Fibroblast of lung (primary cell): Measurements from ENCODE around the gene ETF1. TPM values are rescaled to one million over a fixed set of nuclear protein-coding genes. Genes with fewer than 3 reads are reported as not detected.

Experiments used
- DNase-seq, 2 donors: peaks; one replicate each; pipeline versions ENCODE4 v3.0.0 to v3.0.0-alpha.2; 2010; ENCODE audit warnings: low read depth in 2 of 2
- H2AFZ ChIP-seq: 2 replicates; pipeline ENCODE4 v1.5.1; 2012; ENCODE audit warnings: low read length, control low read depth, inconsistent platforms
- H3K27ac ChIP-seq: 2 replicates; pipeline ENCODE4 v1.5.1; 2011; ENCODE audit warnings: low read length, control low read depth; ENCODE audit not compliant: insufficient read depth
- H3K27me3 ChIP-seq: 2 replicates; pipeline ENCODE4 v1.5.1; 2011; ENCODE audit warnings: mild to moderate bottlenecking, low read length; ENCODE audit not compliant: control insufficient read depth, insufficient read depth
- H3K36me3 ChIP-seq: 2 replicates; pipeline ENCODE4 v1.5.1; 2011; ENCODE audit warnings: low read length; ENCODE audit not compliant: control insufficient read depth, insufficient read depth
- H3K4me1 ChIP-seq: 2 replicates; pipeline ENCODE4 v1.5.1; 2011; ENCODE audit warnings: low read length; ENCODE audit not compliant: control insufficient read depth, insufficient read depth; ENCODE audit errors: extremely low read depth
- H3K4me2 ChIP-seq: 2 replicates; pipeline ENCODE4 v1.5.1; 2011; ENCODE audit warnings: low read length, control low read depth; ENCODE audit not compliant: insufficient read depth; ENCODE audit errors: extremely low read depth
- H3K4me3 ChIP-seq, 4 experiments: fragments of 200-600 bp in 1 of 4; sonication (generic) in 1 of 4; replicated peaks in 1 of 4; 2 replicates each; pipeline ENCODE4 v1.5.1; 2011 to 2016; ENCODE audit warnings: low read length in 4 of 4, low read depth in 3 of 4, mild to moderate bottlenecking in 3 of 4, control low read depth in 2 of 4, inconsistent platforms in 1 of 4, mixed read lengths in 1 of 4; ENCODE audit not compliant: insufficient read depth in 1 of 4; ENCODE audit errors: control extremely low read depth in 1 of 4
- H3K79me2 ChIP-seq: 2 replicates; pipeline ENCODE4 v1.5.1; 2012; ENCODE audit warnings: mild to moderate bottlenecking, low read length, inconsistent platforms; ENCODE audit not compliant: control insufficient read depth, insufficient read depth
- H3K9ac ChIP-seq: 2 replicates; pipeline ENCODE4 v1.5.1; 2011; ENCODE audit warnings: mild to moderate bottlenecking, low read length, control low read depth; ENCODE audit not compliant: insufficient read depth
- H3K9me3 ChIP-seq: 2 replicates; pipeline ENCODE4 v1.5.1; 2012; ENCODE audit warnings: low read depth, low read length; ENCODE audit not compliant: control insufficient read depth, insufficient read depth
- H4K20me1 ChIP-seq: 2 replicates; pipeline ENCODE4 v1.5.1; 2011; ENCODE audit warnings: low read length; ENCODE audit not compliant: control insufficient read depth, insufficient read depth; ENCODE audit errors: extremely low read depth
- EZH2 ChIP-seq: IDR thresholded peaks from 2 replicates; pipeline ENCODE4 v1.5.1; 2012; ENCODE audit warnings: low read length, control low read depth, mild to moderate bottlenecking; ENCODE audit errors: missing control alignments
- polyA plus RNA-seq, 2 donors: library from polyadenylated mRNA; depleted of rRNA in 1 of 2; stranded (reverse) in 1 of 2; unstranded in 1 of 2; fragments of >200 nt; gene quantifications; 2 replicates each; pipeline ENCODE4 v1.2.1, GENCODE V29; 2011 to 2012; ENCODE audit warnings: missing spikeins in 1 of 2
- total RNA-seq: library from RNA; depleted of rRNA; stranded (reverse); fragments of >200 nt; gene quantifications from 2 replicates; pipeline ENCODE4 v1.2.1, GENCODE V29; 2014
- TF ChIP-seq, protein P1 (sequence below), 2 donors: IDR thresholded peaks in 1 of 2; conservative IDR thresholded peaks in 1 of 2; 1 replicate in 1 of 2; 2 replicates in 1 of 2; pipeline ENCODE4 v1.5.1; 2011 to 2012; ENCODE audit warnings: low read length in 2 of 2, control low read depth in 1 of 2, inconsistent platforms in 1 of 2, low read depth in 1 of 2, mild to moderate bottlenecking in 1 of 2

The ETF1 gene
- total and polyA plus RNA-seq, 2 donors (not counting 1 experiment from before 2014, with no cell fraction given): 94.0 to 118 TPM

DNA sequence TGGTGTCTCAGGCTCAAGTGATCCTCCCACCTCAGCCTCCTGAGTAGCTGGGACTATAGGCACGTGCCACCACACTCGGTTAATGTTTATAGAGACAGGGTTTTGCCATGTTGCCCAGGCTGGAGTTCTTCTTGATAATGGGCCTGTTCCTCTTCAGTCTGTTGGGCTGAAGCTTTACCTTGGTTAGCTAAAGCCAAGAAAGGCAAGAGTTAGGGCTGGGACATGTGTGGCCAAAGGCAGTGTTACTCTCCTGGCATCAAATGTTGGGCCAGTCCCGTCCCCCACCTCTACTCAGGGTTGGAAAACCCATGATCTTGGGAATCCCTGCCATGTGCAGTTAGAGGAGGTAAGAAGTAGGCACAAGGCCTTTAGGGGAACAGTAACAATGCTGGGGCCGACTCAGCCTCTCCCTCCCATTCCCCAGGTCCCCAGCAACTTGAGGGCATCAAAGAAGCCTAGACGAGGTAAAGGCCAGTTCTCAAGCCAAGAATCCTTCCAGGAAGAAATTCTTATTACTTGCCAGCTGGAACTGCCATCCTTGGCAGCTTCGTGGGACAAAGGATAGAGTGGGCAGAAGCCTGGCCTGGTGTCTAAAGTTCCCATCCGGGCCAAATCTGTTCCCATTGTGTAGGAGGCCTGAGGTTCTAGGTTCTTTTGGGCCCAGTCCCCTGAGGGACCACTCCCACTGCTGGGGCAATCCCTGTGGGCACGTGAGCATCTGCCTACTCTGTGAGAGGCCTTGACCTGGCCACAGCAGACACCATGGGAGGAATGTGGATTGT is 73.3 kb downstream of the ETF1 start:
- H4K20me1 ChIP-seq: no peaks in the 10 kb centered on the region
- no peaks in the 10 kb centered on the region for H3K27me3 ChIP-seq
- H3K4me1 ChIP-seq: no peaks in the 10 kb centered on the region
- peaks cover 9% of the 10 kb centered on the region for H3K36me3 ChIP-seq
- peaks cover 16% of the 10 kb centered on the region for H3K79me2 ChIP-seq
- no peak overlapping the region for H2AFZ ChIP-seq
- H3K4me3 ChIP-seq: no peak overlapping the region
- H3K9ac ChIP-seq: no peak overlapping the region
- H3K9me3 ChIP-seq: no peaks in the 10 kb centered on the region
- DNase-seq: peak; percentile 80 to 83
- H3K27ac ChIP-seq: no peak overlapping the region
- no peak for TF ChIP-seq EZH2
- TF ChIP-seq, protein P1, sequence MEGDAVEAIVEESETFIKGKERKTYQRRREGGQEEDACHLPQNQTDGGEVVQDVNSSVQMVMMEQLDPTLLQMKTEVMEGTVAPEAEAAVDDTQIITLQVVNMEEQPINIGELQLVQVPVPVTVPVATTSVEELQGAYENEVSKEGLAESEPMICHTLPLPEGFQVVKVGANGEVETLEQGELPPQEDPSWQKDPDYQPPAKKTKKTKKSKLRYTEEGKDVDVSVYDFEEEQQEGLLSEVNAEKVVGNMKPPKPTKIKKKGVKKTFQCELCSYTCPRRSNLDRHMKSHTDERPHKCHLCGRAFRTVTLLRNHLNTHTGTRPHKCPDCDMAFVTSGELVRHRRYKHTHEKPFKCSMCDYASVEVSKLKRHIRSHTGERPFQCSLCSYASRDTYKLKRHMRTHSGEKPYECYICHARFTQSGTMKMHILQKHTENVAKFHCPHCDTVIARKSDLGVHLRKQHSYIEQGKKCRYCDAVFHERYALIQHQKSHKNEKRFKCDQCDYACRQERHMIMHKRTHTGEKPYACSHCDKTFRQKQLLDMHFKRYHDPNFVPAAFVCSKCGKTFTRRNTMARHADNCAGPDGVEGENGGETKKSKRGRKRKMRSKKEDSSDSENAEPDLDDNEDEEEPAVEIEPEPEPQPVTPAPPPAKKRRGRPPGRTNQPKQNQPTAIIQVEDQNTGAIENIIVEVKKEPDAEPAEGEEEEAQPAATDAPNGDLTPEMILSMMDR (conservative IDR thresholded peaks at IDR 0.05 in 1 of 2, IDR thresholded peaks at IDR 0.05 in 1 of 2; ENCODE audit: low read depth in 1 of 2, low read length in 2 of 2): no peak
- no peak overlapping the region for H3K4me2 ChIP-seq

- Histone ChIP-seq H3K9ac (no peak overlapping the region), H3K4me2 (no peak overlapping the region), H3K4me1 (no peaks in the 10 kb centered on the region), H3K79me2 (peaks cover 16% of the 10 kb centered on the region), H3K4me3 (no peak overlapping the region), H3K9me3 (no peaks in the 10 kb centered on the region), H2AFZ (no peak overlapping the region), H3K27me3 (no peaks in the 10 kb centered on the region), H4K20me1 (no peaks in the 10 kb centered on the region), H3K27ac (no peak overlapping the region), H3K36me3 (peaks cover 9% of the 10 kb centered on the region)
- DNase-seq: no peak
- TF ChIP-seq, protein P1 (conservative IDR thresholded peaks at IDR 0.05 in 1 of 2, IDR thresholded peaks at IDR 0.05 in 1 of 2; ENCODE audit: low read depth in 1 of 2, low read length in 2 of 2): no peak
- TF ChIP-seq EZH2: no peak
These were observed 74.0 kb downstream of the ETF1 start for GRCh38 chr5:138468966-138469539.

DNA sequence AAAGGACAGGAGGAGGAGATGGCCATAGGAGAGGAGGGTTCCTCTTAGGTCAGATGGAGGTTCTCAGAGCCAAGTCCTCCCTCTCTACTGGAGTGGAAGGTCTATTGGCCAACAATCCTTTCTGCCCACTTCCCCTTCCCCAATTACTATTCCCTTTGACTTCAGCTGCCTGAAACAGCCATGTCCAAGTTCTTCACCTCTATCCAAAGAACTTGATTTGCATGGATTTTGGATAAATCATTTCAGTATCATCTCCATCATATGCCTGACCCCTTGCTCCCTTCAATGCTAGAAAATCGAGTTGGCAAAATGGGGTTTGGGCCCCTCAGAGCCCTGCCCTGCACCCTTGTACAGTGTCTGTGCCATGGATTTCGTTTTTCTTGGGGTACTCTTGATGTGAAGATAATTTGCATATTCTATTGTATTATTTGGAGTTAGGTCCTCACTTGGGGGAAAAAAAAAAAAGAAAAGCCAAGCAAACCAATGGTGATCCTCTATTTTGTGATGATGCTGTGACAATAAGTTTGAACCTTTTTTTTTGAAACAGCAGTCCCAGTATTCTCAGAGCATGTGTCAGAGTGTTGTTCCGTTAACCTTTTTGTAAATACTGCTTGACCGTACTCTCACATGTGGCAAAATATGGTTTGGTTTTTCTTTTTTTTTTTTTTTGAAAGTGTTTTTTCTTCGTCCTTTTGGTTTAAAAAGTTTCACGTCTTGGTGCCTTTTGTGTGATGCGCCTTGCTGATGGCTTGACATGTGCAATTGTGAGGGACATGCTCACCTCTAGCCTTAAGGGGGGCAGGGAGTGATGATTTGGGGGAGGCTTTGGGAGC is 74.7 kb downstream of the ETF1 start:
- peak overlapping the region; percentile 90 for H3K4me2 ChIP-seq
- TF ChIP-seq EZH2: no peak
- TF ChIP-seq, protein P1 (conservative IDR thresholded peaks at IDR 0.05 in 1 of 2, IDR thresholded peaks at IDR 0.05 in 1 of 2; ENCODE audit: low read depth in 1 of 2, low read length in 2 of 2): no peak
- no peak overlapping the region for H3K9ac ChIP-seq
- H3K4me1 ChIP-seq: peaks cover 1% of the 10 kb centered on the region
- peaks cover 9% of the 10 kb centered on the region for H3K36me3 ChIP-seq
- H3K79me2 ChIP-seq: peaks cover 16% of the 10 kb centered on the region
- peak; percentile 29 to 40 for DNase-seq
- H4K20me1 ChIP-seq: no peaks in the 10 kb centered on the region
- no peak overlapping the region for H3K27ac ChIP-seq
- no peaks in the 10 kb centered on the region for H3K27me3 ChIP-seq
- H3K4me3 ChIP-seq: peak overlapping the region in 3 of 4 experiments; percentile 3 to 84 (median 69)
- H2AFZ ChIP-seq: no peak overlapping the region
- no peaks in the 10 kb centered on the region for H3K9me3 ChIP-seq
